Endothelial cell (in vitro differentiated cells): ENCODE data around the gene CCL25. TPM values are rescaled to one million over a fixed set of nuclear protein-coding genes. Genes with fewer than 3 reads are reported as not detected.

Experiments used
- DNase-seq: peaks from one replicate; pipeline ENCODE4 v3.0.0; 2021; ENCODE audit warnings: low spot score
- H3K27ac Mint-ChIP-seq: one replicate; pipeline ENCODE4 v1.8.0; 2021; ENCODE audit warnings: mixed read lengths, inconsistent platforms; ENCODE audit not compliant: unreplicated experiment
- H3K27me3 Mint-ChIP-seq: one replicate; pipeline ENCODE4 v1.8.0; 2021; ENCODE audit warnings: mild to moderate bottlenecking, moderate library complexity, mixed read lengths, inconsistent platforms; ENCODE audit not compliant: unreplicated experiment
- H3K36me3 Mint-ChIP-seq: one replicate; pipeline ENCODE4 v1.8.0; 2021; ENCODE audit warnings: mild to moderate bottlenecking, low read depth, mixed read lengths, inconsistent platforms; ENCODE audit not compliant: unreplicated experiment
- H3K4me1 Mint-ChIP-seq: one replicate; pipeline ENCODE4 v1.8.0; 2021; ENCODE audit warnings: mild to moderate bottlenecking, mixed read lengths, inconsistent platforms; ENCODE audit not compliant: unreplicated experiment
- H3K4me3 Mint-ChIP-seq: one replicate; pipeline ENCODE4 v1.8.0; 2021; ENCODE audit warnings: mild to moderate bottlenecking, mixed read lengths, inconsistent platforms; ENCODE audit not compliant: unreplicated experiment
- H3K9me3 Mint-ChIP-seq: one replicate; pipeline ENCODE4 v1.8.0; 2021; ENCODE audit warnings: mixed read lengths, inconsistent platforms; ENCODE audit not compliant: unreplicated experiment
- total RNA-seq: library from RNA; stranded (reverse); fragmentation: NEBNext Ultra II Directional; extraction: Animal tissue kit (Norgen Biotek cat#: 25700); gene quantifications from one replicate; pipeline ENCODE4 v1.2.1, GENCODE V29; 2021; ENCODE audit not compliant: unreplicated experiment
- TF ChIP-seq, protein P1 (sequence below): fragments of 200-600 bp; sonication (generic); IDR thresholded peaks from one replicate; pipeline ENCODE4 v1.5.0; 2021; ENCODE audit warnings: antibody characterized with exemption; ENCODE audit not compliant: unreplicated experiment

The CCL25 gene
- total RNA-seq, 1 donor from 2014 or later: not detected

DNA sequence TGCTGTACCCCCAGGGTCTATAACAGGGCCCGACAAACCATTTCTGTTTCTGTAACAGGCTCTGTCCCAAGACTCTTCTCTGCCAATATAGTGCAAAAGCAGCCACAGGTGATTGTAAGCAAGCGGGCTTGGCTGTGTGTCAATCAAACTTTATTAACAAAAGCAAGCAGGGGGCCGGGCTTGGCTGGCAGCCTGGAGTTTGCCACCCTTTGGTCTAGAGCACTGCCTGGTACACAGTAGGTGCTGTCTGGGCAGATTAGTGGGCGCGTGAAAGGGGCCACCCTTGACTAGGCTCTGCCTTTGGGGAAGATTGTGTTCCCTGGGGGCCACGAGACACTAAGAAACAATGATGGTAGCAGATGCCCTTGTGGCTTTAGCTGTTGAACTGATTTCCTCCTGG lies 27.4 kb downstream of the CCL25 start:
- Mint-ChIP-seq H3K27me3 (peaks cover 1% of the 10 kb centered on the region), H3K4me1 (no peaks in the 10 kb centered on the region), H3K4me3 (no peak overlapping the region), H3K36me3 (peaks cover 3% of the 10 kb centered on the region), H3K27ac (no peak overlapping the region), H3K9me3 (no peaks in the 10 kb centered on the region)
- no peak for DNase-seq
- TF ChIP-seq, protein P1, sequence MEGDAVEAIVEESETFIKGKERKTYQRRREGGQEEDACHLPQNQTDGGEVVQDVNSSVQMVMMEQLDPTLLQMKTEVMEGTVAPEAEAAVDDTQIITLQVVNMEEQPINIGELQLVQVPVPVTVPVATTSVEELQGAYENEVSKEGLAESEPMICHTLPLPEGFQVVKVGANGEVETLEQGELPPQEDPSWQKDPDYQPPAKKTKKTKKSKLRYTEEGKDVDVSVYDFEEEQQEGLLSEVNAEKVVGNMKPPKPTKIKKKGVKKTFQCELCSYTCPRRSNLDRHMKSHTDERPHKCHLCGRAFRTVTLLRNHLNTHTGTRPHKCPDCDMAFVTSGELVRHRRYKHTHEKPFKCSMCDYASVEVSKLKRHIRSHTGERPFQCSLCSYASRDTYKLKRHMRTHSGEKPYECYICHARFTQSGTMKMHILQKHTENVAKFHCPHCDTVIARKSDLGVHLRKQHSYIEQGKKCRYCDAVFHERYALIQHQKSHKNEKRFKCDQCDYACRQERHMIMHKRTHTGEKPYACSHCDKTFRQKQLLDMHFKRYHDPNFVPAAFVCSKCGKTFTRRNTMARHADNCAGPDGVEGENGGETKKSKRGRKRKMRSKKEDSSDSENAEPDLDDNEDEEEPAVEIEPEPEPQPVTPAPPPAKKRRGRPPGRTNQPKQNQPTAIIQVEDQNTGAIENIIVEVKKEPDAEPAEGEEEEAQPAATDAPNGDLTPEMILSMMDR: no peak

DNA sequence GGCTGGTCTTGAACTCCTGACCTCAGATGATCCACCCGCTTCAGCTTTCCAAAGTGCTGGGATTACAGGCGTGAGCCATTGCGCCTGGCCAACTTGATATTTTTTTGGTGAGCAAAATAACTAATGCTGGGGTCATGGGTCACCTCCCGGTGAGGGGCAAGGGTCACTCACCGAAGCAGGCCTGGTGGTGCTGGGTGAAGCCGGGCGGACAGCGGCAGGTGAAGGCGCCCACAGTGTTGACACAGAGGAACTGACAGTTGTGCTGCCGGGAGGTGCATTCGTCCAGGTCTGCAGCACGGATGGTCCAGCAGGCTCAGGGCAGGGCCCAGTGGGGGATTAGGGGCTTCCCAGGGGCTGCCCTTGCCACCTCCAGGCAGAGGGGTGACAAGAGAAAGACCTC lies 28.3 kb downstream of the CCL25 start:
- H3K9me3 Mint-ChIP-seq: no peaks in the 10 kb centered on the region
- H3K27me3 Mint-ChIP-seq: peaks cover 1% of the 10 kb centered on the region
- TF ChIP-seq, protein P1: no peak
- H3K27ac Mint-ChIP-seq: no peak overlapping the region
- H3K36me3 Mint-ChIP-seq: peaks cover 3% of the 10 kb centered on the region
- H3K4me1 Mint-ChIP-seq: no peaks in the 10 kb centered on the region
- no peak for DNase-seq
- H3K4me3 Mint-ChIP-seq: no peak overlapping the region

DNA sequence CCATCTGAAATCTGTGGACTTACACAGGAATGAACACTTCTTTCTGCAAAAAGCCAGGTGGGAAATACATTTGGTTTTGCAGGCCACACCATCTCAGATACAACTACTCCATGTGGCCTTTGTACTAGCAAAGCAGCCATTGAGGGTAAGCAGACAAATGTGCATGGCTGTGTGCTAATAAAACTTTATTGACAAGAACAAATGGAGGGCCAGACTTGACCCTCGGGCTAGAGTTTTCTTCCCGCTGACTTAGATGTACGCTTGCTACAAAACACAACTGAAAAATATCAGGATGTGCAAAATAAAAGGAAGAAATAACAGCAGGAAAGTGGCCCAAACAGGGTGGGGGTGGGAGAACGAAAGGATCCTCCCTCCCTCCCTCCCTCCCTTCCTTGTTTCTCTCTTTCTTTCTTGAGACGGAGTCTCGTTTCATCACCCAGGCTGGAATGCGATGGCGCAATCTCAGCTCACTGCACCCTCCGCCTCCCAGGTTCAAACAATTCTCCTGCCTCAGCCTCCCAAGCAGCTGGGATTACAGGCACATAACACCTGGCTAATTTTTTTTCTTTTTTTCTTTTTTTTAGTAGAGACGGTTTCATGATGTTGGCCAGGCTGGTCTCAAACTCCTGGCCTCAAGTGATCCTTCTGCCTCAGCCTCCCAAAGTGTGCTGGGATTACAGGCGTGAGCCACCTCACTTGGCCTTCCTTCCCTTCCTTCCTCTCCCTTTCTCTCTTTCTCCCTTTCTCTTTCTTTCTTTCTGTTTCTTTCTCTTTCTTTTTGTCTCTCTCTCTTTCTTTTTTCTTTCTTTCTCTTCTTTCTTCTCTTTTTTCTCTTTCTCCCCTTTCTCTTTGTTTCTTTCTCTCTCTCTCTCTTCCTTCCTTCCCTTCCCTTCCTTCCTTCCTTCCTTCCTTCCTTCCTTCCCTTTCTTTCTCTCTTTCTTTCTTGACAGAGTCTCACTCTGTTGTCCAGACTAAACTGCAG lies 29.3 kb downstream of the CCL25 start:
- peaks cover 1% of the 10 kb centered on the region for H3K27me3 Mint-ChIP-seq
- no peaks in the 10 kb centered on the region for H3K9me3 Mint-ChIP-seq
- no peak overlapping the region for H3K4me3 Mint-ChIP-seq
- H3K27ac Mint-ChIP-seq: no peak overlapping the region
- TF ChIP-seq, protein P1: no peak
- DNase-seq: no peak
- H3K4me1 Mint-ChIP-seq: no peaks in the 10 kb centered on the region
- peaks cover 3% of the 10 kb centered on the region for H3K36me3 Mint-ChIP-seq

DNA sequence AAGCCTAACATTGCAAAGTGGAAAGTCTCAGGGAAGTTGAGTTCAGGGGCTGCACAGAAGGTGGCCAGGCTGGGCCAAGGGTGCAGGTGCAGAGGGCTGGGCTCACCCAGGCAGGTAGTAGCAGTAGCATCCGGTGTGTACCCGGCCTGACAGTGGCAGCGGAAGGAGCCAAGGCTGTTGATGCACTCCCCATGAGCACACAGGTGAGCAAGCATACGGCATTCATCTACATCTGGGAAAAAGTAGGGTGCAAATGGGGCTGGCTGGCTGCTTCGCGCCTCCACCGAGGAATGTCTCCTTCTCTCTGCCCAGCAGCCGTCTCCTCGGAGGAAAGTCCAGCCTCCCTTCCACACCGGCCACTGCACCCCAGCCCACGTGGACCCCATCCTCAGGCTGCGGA lies 30.6 kb downstream of the CCL25 start:
- Mint-ChIP-seq H3K9me3 (no peaks in the 10 kb centered on the region), H3K4me3 (no peak overlapping the region), H3K27ac (no peak overlapping the region), H3K4me1 (no peaks in the 10 kb centered on the region), H3K27me3 (peaks cover 1% of the 10 kb centered on the region), H3K36me3 (peaks cover 3% of the 10 kb centered on the region)
- DNase-seq: no peak
- TF ChIP-seq, protein P1: no peak

DNA sequence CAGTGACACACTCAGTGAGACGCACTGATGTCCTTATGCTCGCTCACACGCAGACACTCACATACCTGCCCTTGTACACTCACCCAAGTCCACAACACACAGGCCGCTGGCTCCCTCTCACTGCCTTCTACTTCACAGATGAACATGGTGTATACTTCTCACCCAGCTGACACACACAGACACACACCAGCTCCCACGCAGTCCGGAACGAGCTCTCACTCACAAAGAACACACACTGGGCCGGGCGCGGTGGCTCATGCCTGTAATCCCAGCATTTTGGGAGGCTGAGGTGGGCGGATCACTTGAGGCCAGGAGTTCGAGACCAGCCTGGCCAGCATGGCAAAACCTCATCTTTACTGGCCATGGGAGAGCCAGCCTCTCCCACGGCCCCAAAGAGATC lies 31.6 kb downstream of the CCL25 start:
- Mint-ChIP-seq H3K4me1 (no peaks in the 10 kb centered on the region), H3K36me3 (peaks cover 3% of the 10 kb centered on the region), H3K4me3 (peak overlapping the region; percentile 34), H3K27ac (no peak overlapping the region), H3K9me3 (no peaks in the 10 kb centered on the region), H3K27me3 (peaks cover 1% of the 10 kb centered on the region)
- TF ChIP-seq, protein P1: no peak
- DNase-seq: no peak
